Bronchial epithelial cell (primary cell): ENCODE results near the gene RPUSD3. TPM values are rescaled to one million over a fixed set of nuclear protein-coding genes. Genes with fewer than 3 reads are reported as not detected.

Experiments
- DNase-seq: peaks from one replicate; pipeline ENCODE4 v3.0.0-alpha.2; 2010; ENCODE audit warnings: low read depth
- FAIRE-seq: peaks from 2 replicates; lab custom pipeline; 2011; peaks lifted over from hg19 to GRCh38; lab: Jason Lieb, UNC
- H3K27me3 ChIP-seq: 2 replicates; pipeline ENCODE4 v1.5.1; 2011; ENCODE audit warnings: low read length; ENCODE audit not compliant: control insufficient read depth, insufficient read depth
- H3K36me3 ChIP-seq: 2 replicates; pipeline ENCODE4 v1.5.1; 2011; ENCODE audit warnings: low read length; ENCODE audit not compliant: control insufficient read depth, insufficient read depth
- H3K4me3 ChIP-seq: 2 replicates; pipeline ENCODE4 v1.5.1; 2011; ENCODE audit warnings: mild to moderate bottlenecking, low read depth, low read length, control low read depth
- total RNA-seq: library from RNA; depleted of rRNA; stranded (reverse); fragments of >200 nt; gene quantifications from 2 replicates; pipeline ENCODE4 v1.2.1, GENCODE V29; 2014
- TF ChIP-seq, protein P1 (sequence below): IDR thresholded peaks from 2 replicates; pipeline ENCODE4 v1.5.1; 2011; ENCODE audit warnings: mild to moderate bottlenecking, moderate library complexity, low read length, control low read depth, inconsistent platforms; ENCODE audit not compliant: insufficient read depth, severe bottlenecking

Gene RPUSD3
- total RNA-seq, 1 donor from 2014 or later, result 34.5 TPM

DNA sequence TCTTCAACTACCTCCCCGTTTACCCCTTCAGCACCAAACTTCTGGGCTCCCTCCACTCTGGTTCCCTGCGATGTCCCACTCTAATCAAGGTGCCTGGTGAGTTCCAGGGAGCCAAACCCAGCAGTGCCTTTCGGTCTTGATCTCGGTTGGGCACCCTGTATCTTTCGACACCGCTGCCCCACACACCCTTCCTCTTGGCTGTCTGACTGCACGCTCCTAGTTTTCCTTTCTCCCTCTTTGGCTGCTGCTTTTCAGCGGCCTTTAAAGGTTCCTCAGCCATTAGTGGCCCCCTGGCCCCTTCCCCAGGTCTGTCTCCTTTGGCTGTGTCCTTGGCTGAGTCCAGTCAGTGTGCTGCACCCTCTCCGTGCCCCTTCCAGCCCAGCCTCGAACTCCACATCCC, 33.0 kb downstream of the RPUSD3 start:
- peaks cover 11% of the 10 kb centered on the region for H3K36me3 ChIP-seq
- FAIRE-seq (no peak), DNase-seq (no peak)
- TF ChIP-seq, protein P1, sequence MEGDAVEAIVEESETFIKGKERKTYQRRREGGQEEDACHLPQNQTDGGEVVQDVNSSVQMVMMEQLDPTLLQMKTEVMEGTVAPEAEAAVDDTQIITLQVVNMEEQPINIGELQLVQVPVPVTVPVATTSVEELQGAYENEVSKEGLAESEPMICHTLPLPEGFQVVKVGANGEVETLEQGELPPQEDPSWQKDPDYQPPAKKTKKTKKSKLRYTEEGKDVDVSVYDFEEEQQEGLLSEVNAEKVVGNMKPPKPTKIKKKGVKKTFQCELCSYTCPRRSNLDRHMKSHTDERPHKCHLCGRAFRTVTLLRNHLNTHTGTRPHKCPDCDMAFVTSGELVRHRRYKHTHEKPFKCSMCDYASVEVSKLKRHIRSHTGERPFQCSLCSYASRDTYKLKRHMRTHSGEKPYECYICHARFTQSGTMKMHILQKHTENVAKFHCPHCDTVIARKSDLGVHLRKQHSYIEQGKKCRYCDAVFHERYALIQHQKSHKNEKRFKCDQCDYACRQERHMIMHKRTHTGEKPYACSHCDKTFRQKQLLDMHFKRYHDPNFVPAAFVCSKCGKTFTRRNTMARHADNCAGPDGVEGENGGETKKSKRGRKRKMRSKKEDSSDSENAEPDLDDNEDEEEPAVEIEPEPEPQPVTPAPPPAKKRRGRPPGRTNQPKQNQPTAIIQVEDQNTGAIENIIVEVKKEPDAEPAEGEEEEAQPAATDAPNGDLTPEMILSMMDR, result no peak
- peak overlapping the region; percentile 55 for H3K4me3 ChIP-seq
- no peaks in the 10 kb centered on the region for H3K27me3 ChIP-seq

DNA sequence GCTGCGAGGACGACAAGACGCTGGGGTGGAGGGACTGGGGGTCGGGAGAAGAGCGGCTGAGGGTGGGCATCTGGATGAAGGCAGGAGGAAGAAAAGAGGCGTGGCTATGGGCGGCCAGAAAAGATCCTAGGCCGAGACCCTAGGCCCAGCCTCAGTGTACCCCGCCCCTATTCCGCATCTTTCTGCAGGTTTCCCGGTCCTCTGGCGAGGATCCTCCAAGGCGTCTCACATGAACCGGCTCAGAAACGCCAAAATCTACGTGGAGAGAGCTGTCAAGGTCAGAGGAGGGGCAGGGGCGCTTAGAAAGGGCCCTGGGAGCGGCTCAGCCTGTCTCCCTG, 33.4 kb downstream of the RPUSD3 start:
- TF ChIP-seq, protein P1, result no peak
- no peak for FAIRE-seq

DNA sequence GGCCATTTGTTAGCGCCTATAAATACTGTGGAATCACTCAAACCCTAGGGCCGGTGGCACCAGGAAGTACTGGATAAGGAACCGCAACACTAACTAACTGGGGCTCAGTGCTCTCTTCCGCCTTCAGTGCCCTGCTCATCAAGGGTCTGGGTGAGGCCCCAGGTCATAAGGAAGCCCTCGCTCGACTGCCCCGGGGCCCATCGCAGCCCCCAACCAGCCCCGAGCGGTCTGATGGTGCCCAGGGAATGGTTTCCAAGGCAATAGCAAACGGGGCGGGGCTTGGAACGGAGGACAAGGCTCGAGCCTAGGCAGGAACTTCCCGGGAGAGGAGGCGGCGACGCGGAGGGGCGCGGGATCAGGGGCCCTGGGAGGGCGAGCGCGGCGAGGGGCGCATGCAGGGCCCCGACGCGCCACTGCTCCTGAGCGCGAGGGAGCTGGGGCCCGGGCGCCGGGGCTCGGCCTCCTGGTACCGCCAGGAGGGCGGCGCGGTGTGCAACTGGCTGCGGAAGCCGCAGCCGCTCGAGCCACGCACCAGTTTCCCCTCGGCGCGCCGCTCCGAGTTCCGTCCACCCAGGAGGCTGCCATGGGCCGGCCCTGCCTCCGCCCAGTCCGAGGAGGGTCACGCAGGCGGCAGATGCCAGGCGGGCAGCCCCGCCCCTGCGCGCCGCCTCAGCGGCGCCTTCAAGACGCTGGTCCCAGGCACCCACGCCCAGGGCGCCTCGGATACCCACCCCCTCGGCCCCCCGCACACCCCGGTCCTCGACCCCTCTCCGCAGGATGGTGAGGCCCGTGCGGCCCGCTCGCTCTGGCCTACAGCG, 34.0 kb downstream of the RPUSD3 start, which contains the start of gene TTLL3:
TTLL3 (plus strand) TSS at position 648 of the 818 bp plus-strand sequence. CDS start 400 bp downstream, outside the sequence.
- TF ChIP-seq, protein P1, result no peak
- no peak for FAIRE-seq

More for the DNA sequence above, 33.4 kb downstream of the RPUSD3 start:
- Histone ChIP-seq H3K36me3 (peaks cover 11% of the 10 kb centered on the region), H3K27me3 (no peaks in the 10 kb centered on the region), H3K4me3 (peak overlapping the region; percentile 55)
- DNase-seq, result no peak

DNA sequence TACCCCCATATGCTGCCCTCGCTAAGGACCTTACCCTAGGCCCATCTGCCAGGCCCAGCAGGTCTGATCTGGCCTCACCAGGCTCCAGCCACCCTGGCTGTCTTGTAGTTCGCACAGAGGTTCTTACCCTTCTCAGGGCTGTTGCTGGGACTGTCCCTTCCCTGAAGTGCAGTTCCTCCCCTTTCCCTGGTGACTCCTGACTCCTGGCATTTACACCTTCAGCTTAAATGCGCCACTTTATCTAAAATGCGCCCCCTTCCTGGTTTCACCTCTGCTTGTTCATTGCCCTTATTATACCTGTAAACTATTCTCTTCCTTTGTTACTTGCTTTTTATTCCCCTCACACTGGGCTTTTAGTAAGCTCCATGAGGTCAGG, 34.6 kb downstream of the RPUSD3 start:
- peak overlapping the region; percentile 55 for H3K4me3 ChIP-seq
- TF ChIP-seq, protein P1, result no peak
- peak; percentile 32 for DNase-seq
- no peaks in the 10 kb centered on the region for H3K27me3 ChIP-seq
- H3K36me3 ChIP-seq, result peaks cover 13% of the 10 kb centered on the region
- FAIRE-seq, result no peak

More for the DNA sequence above, 34.0 kb downstream of the RPUSD3 start, which contains the start of gene TTLL3:
- peak; percentile 25 for DNase-seq
- H3K4me3 ChIP-seq, result peak within 1 kb of the TSS; percentile 55
- H3K27me3 ChIP-seq, result no peaks in the 10 kb centered on the region
- H3K36me3 ChIP-seq, result peaks cover 11% of the 10 kb centered on the region

DNA sequence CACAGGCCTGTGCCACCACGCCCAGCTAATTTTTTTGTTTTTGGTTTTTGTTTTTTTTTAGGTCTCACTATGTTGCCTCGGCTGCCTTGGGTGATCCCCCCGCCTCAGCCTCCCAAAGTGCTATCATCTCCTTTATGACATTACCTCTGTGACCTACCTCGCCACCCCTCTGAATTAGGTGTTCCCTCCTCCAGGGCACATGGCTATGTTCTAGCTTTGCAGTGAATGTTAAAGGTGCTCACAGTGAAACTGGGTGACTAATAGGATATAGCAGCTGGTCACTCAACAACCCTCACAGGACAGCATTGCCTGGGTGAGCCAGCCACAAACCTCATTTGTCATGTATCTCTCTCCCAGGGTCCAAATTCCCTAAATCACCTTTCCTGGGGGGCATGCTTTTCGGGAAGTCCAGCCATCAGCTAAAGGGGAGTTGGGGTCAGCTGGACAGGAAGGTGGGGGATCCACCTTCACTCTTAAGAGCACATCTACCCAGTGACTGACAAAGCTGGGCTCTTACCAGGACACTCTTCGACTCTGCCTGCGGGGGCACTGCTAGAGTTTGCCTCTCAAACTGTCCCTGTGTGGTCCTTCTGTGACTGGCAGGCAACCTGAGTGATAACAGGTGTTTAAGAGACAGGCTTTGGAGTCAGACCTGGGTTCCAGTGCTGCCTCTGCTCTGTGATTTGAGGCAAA, 35.3 kb downstream of the RPUSD3 start:
- FAIRE-seq (no peak), DNase-seq (peak; percentile 62)
- peaks cover 21% of the 10 kb centered on the region for H3K36me3 ChIP-seq
- no peak overlapping the region for H3K4me3 ChIP-seq
- TF ChIP-seq, protein P1, result peak; percentile 22
- no peaks in the 10 kb centered on the region for H3K27me3 ChIP-seq
